ENCODE measurements around the gene TDRD10.

- TF ChIP-seq CTCF (IDR thresholded peaks at IDR 0.05) (no peak), EZH2 (IDR thresholded peaks at IDR 0.05; ENCODE audit: borderline replicate concordance, insufficient read depth, low read depth, low read length, poor library complexity, severe bottlenecking) (peak; percentile 79)
These were observed at the start of gene TDRD10, which contains the start of gene SHE for GRCh38 chr1:154502066-154502743.

All from B cell (primary cell).